T-helper 2 cell treated with Interferon-gamma antibody and Interleukin-4, amounts not matched to agents 100 ng/mL and 5 ng/mL, for 36 hours (primary cell): ENCODE measurements around the gene ST6GALNAC6. TPM values are rescaled to one million over a fixed set of nuclear protein-coding genes. Genes with fewer than 3 reads are reported as not detected.

Source experiments
- intact Hi-C: fragments of 100-400 bp; cut with micrococcal nuclease; formaldehyde crosslinking; loops from one replicate; pipeline ENCODE4 v1.15.1; 2023
- total RNA-seq: library from RNA; stranded (reverse); gene quantifications from 2 replicates; pipeline ENCODE4 v1.2.3, GENCODE V29; 2022

ST6GALNAC6 gene
- total RNA-seq, 1 donor from 2014 or later: 96.1 TPM

- intact Hi-C loops: loop anchor here (5.0 kb wide), 2 partner anchors 192 to 342 kb away; partner anchors contain the start of genes GOLGA2, PTGES2 and SWI5
Observed at GRCh38 chr9:127934986-127935385, 35.6 kb upstream of the ST6GALNAC6 start.

- intact Hi-C loops: no loop called here
Observed at GRCh38 chr9:127934248-127934647, 34.8 kb upstream of the ST6GALNAC6 start.

GRCh38 chr9:127931092-127931881 lies 31.9 kb upstream of the ST6GALNAC6 start:
- intact Hi-C loops: no loop called here

- intact Hi-C loops: no loop called here
Observed at GRCh38 chr9:127930231-127931091, 31.1 kb upstream of the ST6GALNAC6 start, which contains the start of gene PIP5KL1. Gene PIP5KL1, minus strand, starts transcription at chr9:127930777. Its CDS starts 25 bp downstream, at chr9:127930752.

- intact Hi-C loops: loop anchor here (10.0 kb wide), 1 partner anchor 705 kb away; no protein-coding TSS in a partner anchor
Observed at GRCh38 chr9:127929625-127929979, 30.2 kb upstream of the ST6GALNAC6 start.

- intact Hi-C loops: loop anchor here (10.0 kb wide), 1 partner anchor 704 kb away; no protein-coding TSS in a partner anchor
Observed at GRCh38 chr9:127928676-127929624, 29.5 kb upstream of the ST6GALNAC6 start.

- intact Hi-C loops: loop anchor here (10.0 kb wide), 1 partner anchor 703 kb away; no protein-coding TSS in a partner anchor
Observed at GRCh38 chr9:127927988-127928675, 28.7 kb upstream of the ST6GALNAC6 start.

- intact Hi-C loops: loop anchor here (10.0 kb wide), 1 partner anchor 703 kb away; no protein-coding TSS in a partner anchor
Observed at GRCh38 chr9:127927201-127927987, 28.0 kb upstream of the ST6GALNAC6 start.

- intact Hi-C loops: loop anchor here (10.0 kb wide), 1 partner anchor 702 kb away; no protein-coding TSS in a partner anchor
Observed at GRCh38 chr9:127926906-127927200, 27.4 kb upstream of the ST6GALNAC6 start.

- intact Hi-C loops: loop anchor here (10.0 kb wide), 1 partner anchor 701 kb away; no protein-coding TSS in a partner anchor
Observed at GRCh38 chr9:127925959-127926905, 26.8 kb upstream of the ST6GALNAC6 start.

GRCh38 chr9:127924736-127925444 lies 25.5 kb upstream of the ST6GALNAC6 start:
- intact Hi-C loops: loop anchor here (10.0 kb wide), 1 partner anchor 700 kb away; no protein-coding TSS in a partner anchor

GRCh38 chr9:127923771-127924170 lies 24.4 kb upstream of the ST6GALNAC6 start:
- intact Hi-C loops: loop anchor here (10.0 kb wide), 1 partner anchor 699 kb away; no protein-coding TSS in a partner anchor

- intact Hi-C loops: loop anchor here (10.0 kb wide), 1 partner anchor 698 kb away; no protein-coding TSS in a partner anchor
Observed at GRCh38 chr9:127923046-127923445, 23.6 kb upstream of the ST6GALNAC6 start.

GRCh38 chr9:127921557-127922120 lies 22.2 kb upstream of the ST6GALNAC6 start:
- intact Hi-C loops: loop anchor here (1.0 to 10.0 kb wide), 4 partner anchors 51 to 697 kb away; partner anchors contain the start of gene TOR2A

- intact Hi-C loops: loop anchor here (1.0 to 10.0 kb wide), 4 partner anchors 50 to 696 kb away; partner anchors contain the start of gene TOR2A
Observed at GRCh38 chr9:127920794-127921193, 21.4 kb upstream of the ST6GALNAC6 start.

- intact Hi-C loops: loop anchor here (2.0 to 5.0 kb wide), 2 partner anchors 147 to 415 kb away; no protein-coding TSS in a partner anchor
Observed at GRCh38 chr9:127919253-127919815, 19.9 kb upstream of the ST6GALNAC6 start.
